Esophagus mucosa (tissue), 1 donor: ENCODE results near the gene CNTN2. TPM values are rescaled to one million over a fixed set of nuclear protein-coding genes. Genes with fewer than 3 reads are reported as not detected.

Experiments used
- ATAC-seq: fragments of 200-7000 bp; cut with Tn5 transposase; one replicate; pipeline ENCODE4 v1.9.1; 2020
- total RNA-seq: library from RNA; stranded (reverse); gene quantifications from one replicate; pipeline ENCODE4 v1.2.4, GENCODE V29; 2023
- donor health status: DM: yes; HTN: yes; CAD: no.

CNTN2 gene
- total RNA-seq, 1 donor from 2014 or later = 0.04 TPM

DNA sequence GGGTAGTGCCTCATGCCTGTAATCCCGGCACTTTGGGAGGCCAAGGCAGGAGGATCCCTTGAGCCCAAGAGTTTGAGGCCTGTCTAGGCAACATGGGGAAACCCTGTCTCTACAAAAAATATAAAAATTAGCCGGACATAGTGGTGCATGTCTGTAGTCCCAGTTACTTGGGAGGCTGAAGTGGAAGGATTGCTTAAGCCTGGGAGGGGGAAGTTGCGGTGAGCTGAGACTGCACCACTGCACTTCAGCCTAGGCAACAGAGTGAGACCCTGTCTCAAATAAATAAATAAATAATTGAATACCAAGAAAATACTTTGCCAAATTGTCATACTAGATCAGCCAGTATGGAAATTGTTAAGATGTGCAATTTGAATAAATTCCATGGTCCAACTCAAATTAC lies 84.6 kb downstream of the CNTN2 start:
- ATAC-seq = no peak

Other genes starting within 250 kb of the CNTN2 start
- gene NFASC, start 172.3 kb upstream of the CNTN2 start, total RNA-seq = 12.2 TPM
- gene TMEM81, start 41.2 kb downstream of the CNTN2 start, total RNA-seq = 1.3 TPM
- gene RBBP5, start 78.8 kb downstream of the CNTN2 start, total RNA-seq = 6.9 TPM
- gene DSTYK, start 168.5 kb downstream of the CNTN2 start, total RNA-seq = 5.7 TPM
- gene TMCC2, start 184.7 kb downstream of the CNTN2 start, total RNA-seq = 1.00 TPM